Thymus (tissue), 14 donors: ENCODE data around the gene PLCD1. TPM values are rescaled to one million over a fixed set of nuclear protein-coding genes. Genes with fewer than 3 reads are reported as not detected.
A peak's percentile ranks its signal among the peaks of the same experiment; 100 is the strongest.
"Not testable (repeated sequence)": the region's sequence is repeated elsewhere in the genome, so short reads cannot be mapped to it uniquely, and the experiment has no call there.

ENCODE experiments used
- DNase-seq, 9 donors: peaks; one replicate each; pipeline ENCODE4 v3.0.0-alpha.2; 2013; ENCODE audit warnings: low spot score in 9 of 9, low read depth in 6 of 9, missing footprints in 1 of 9
- H3K27ac ChIP-seq, 2 donors: one replicate each; pipeline ENCODE4 v1.5.1; 2013; ENCODE audit warnings: control low read depth in 1 of 2, low read depth in 1 of 2, low read length in 1 of 2, mild to moderate bottlenecking in 1 of 2, moderate library complexity in 1 of 2
- H3K27me3 ChIP-seq, 2 donors: one replicate each; pipeline ENCODE4 v1.5.1; 2013; ENCODE audit warnings: low read length in 1 of 2; ENCODE audit not compliant: control insufficient read depth in 2 of 2, insufficient read depth in 1 of 2
- H3K36me3 ChIP-seq, 2 donors: one replicate each; pipeline ENCODE4 v1.5.1; 2013; ENCODE audit warnings: low read length in 1 of 2, mild to moderate bottlenecking in 1 of 2, moderate library complexity in 1 of 2; ENCODE audit not compliant: control insufficient read depth in 2 of 2, insufficient read depth in 2 of 2
- H3K4me1 ChIP-seq, 2 donors: one replicate each; pipeline ENCODE4 v1.5.1; 2013; ENCODE audit warnings: low read length in 2 of 2; ENCODE audit not compliant: control insufficient read depth in 2 of 2, insufficient read depth in 2 of 2
- H3K4me3 ChIP-seq, 2 donors: one replicate each; pipeline ENCODE4 v1.5.1; 2013; ENCODE audit warnings: low read length in 2 of 2, control low read depth in 1 of 2, mild to moderate bottlenecking in 1 of 2
- H3K9me3 ChIP-seq, 2 donors: one replicate each; pipeline ENCODE4 v1.5.1; 2013; ENCODE audit warnings: low read length in 1 of 2, mild to moderate bottlenecking in 1 of 2; ENCODE audit not compliant: control insufficient read depth in 2 of 2, insufficient read depth in 1 of 2
- WGBS: extraction: QIAGEN DNeasy Blood & Tissue Kit; methylation state at CpG from one replicate; pipeline ENCODE4 v1.1.7; 2013; 5-methylcytosine and 5-hydroxymethylcytosine counted together
- long read RNA-seq, 10 donors: transcript quantifications; one replicate each; lab custom pipeline, GENCODE V29; 2026
- polyA plus RNA-seq: library from polyadenylated mRNA; stranded (reverse); fragments of 200-250 nt; gene quantifications from one replicate; pipeline ENCODE4 v1.2.3, GENCODE V29; 2013
- total RNA-seq: library from RNA; stranded (reverse); fragments of 120-200 nt; gene quantifications from one replicate; pipeline ENCODE4 v1.2.4, GENCODE V29; 2013
- donor health status: healthy.

Gene PLCD1
- 16.3 TPM for total RNA-seq
- 23.8 TPM for polyA plus RNA-seq
- long read RNA-seq, donor 1: 0 reads
- long read RNA-seq, donor 2, transcript PLCD1-204 (15 exons, 2,963 nt): major isoform, 5 of 9 reads
- long read RNA-seq, donor 2, partial matches to known transcripts: 0 of 9 reads
- long read RNA-seq, donor 2, other reads (novel, unspliced or antisense): 0 of 9 reads
- long read RNA-seq, donor 3: 0 reads
- long read RNA-seq, donor 4, partial matches to known transcripts: 0 of 1 reads
- long read RNA-seq, donor 4, other reads (novel, unspliced or antisense): 0 of 1 reads
- long read RNA-seq, donor 5, partial matches to known transcripts: 7 of 8 reads
- long read RNA-seq, donor 5, other reads (novel, unspliced or antisense): 0 of 8 reads
- long read RNA-seq, donor 6, partial matches to known transcripts: 0 of 2 reads
- long read RNA-seq, donor 6, other reads (novel, unspliced or antisense): 0 of 2 reads
- long read RNA-seq, donor 7, partial matches to known transcripts: 0 of 2 reads
- long read RNA-seq, donor 7, other reads (novel, unspliced or antisense): 0 of 2 reads
- long read RNA-seq, donor 8: 0 reads
- long read RNA-seq, donor 9, partial matches to known transcripts: 0 of 1 reads
- long read RNA-seq, donor 9, other reads (novel, unspliced or antisense): 0 of 1 reads
- long read RNA-seq, donor 10, partial matches to known transcripts: 0 of 2 reads
- long read RNA-seq, donor 10, other reads (novel, unspliced or antisense): 0 of 2 reads

GRCh38 chr3:38029400-38030125, at the start of gene PLCD1:
PLCD1 (minus strand) TSS chr3:38029642; CDS start chr3:38029539, 103 bp downstream.
- no peak within 1 kb of the TSS for H3K27ac ChIP-seq
- no peaks in the 10 kb centered on the region for H3K36me3 ChIP-seq
- 4% methylated on average over 74 of the region's 75 CpGs for whole genome bisulfite sequencing
- H3K4me1 ChIP-seq: peaks cover 11 to 18% of the 10 kb centered on the region in 2 donors
- peaks cover 0 to 9% of the 10 kb centered on the region in 2 donors for H3K9me3 ChIP-seq
- H3K27me3 ChIP-seq: peaks cover 31 to 67% of the 10 kb centered on the region in 2 donors
- peak within 1 kb of the TSS; percentile 13 to 47 for H3K4me3 ChIP-seq
- DNase-seq: peak in 1 of 9 donors; percentile 23

DNA sequence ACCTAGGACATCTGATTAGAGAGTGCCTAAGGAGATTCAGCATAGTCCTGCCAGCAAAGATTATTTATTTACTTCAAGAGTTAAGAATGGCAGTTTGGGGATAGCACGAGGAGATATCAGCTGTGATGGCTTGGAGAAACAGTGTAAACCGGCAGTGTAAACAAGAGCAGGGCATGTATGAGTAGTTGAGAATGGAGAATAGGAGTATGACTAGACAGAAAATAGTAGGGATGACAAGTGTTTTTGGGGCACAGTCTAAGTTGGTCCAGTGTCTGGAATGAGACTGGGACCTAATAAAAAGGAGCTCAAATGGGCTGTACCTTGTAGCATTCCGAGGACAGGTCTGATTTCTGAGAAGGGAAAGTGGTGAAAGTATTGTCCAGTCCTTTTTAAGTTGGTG, 47.6 kb upstream of the PLCD1 start:
- not testable (repeated sequence) for H3K4me1 ChIP-seq, H3K27me3 ChIP-seq, H3K9me3 ChIP-seq, H3K4me3 ChIP-seq, H3K27ac ChIP-seq, DNase-seq, H3K36me3 ChIP-seq
- 94% methylated on average over 2 of the region's 3 CpGs for WGBS

GRCh38 chr3:38070013-38070412, 40.6 kb upstream of the PLCD1 start:
- no peak for DNase-seq
- WGBS: 94% methylated on average over 2 of the region's 2 CpGs

DNA sequence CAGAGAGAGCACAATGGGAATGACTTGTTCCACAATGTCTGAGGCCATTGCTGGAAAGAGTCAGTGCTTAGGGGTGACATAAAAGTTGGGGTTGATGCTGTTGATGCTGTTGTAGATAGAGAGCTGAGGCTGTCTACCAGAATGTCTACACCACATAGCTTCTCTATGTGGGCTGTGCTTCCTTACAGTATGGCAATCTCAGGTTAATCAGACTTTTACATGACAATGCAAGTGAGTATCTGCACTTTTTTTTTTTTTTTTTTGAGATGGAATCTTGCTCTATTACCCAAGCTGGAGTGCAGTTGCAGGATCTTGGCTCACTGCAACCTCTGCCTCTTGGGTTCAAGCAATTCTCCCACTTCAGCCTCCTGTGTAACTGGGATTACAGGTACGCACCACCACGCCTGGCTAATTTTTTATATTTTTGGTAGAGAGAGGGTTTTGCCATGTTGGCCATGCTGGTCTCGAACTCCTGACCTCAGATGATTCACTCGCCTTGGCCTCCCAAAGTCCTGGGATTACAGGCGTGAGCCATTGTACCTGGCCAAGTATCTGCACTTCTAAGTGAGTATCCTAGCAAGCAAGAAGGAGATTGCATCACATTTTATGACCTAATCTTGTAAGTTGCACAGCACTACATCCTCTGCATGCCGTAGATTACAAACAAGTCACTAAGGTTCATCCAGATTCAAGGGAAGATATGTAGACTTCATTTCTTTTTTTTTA, 38.2 kb upstream of the PLCD1 start:
- WGBS: 97% methylated on average over 6 of the region's 6 CpGs
- Histone ChIP-seq H3K36me3 (no peaks in the 10 kb centered on the region), H3K27me3 (peaks cover 0 to 2% of the 10 kb centered on the region in 2 donors), H3K27ac (no peak overlapping the region), H3K4me1 (no peaks in the 10 kb centered on the region), H3K9me3 (peaks cover 0 to 4% of the 10 kb centered on the region in 2 donors), H3K4me3 (no peak overlapping the region)
- DNase-seq: no peak

More at GRCh38 chr3:38070013-38070412, 40.6 kb upstream of the PLCD1 start:
- Histone ChIP-seq H3K4me3 (no peak overlapping the region), H3K36me3 (no peaks in the 10 kb centered on the region), H3K27me3 (peaks cover 0 to 2% of the 10 kb centered on the region in 2 donors), H3K4me1 (no peaks in the 10 kb centered on the region), H3K9me3 (no peaks in the 10 kb centered on the region), H3K27ac (no peak overlapping the region)

DNA sequence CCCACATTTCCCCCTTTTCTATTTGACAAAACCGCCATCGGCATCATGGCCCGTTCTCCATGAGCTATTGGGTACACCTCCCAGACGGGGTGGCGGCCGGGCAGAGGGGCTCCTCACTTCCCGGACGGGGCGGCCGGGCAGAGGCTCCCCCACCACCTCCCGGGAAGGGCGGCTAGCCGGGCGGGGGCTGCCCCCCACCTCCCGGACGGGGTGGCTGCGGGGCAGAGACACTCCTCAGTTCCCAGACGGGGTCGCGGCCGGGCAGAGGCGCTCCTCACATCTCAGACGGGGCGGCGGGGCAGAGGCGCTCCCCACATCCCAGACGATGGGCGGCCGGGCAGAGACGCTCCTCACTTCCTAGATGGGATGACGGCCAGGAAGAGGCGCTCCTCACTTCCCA, 35.0 kb upstream of the PLCD1 start:
- H3K4me3 ChIP-seq, H3K4me1 ChIP-seq, H3K36me3 ChIP-seq, H3K9me3 ChIP-seq, H3K27me3 ChIP-seq, H3K27ac ChIP-seq, DNase-seq: not testable (repeated sequence)
- 98% methylated on average over 27 of the region's 32 CpGs for WGBS

DNA sequence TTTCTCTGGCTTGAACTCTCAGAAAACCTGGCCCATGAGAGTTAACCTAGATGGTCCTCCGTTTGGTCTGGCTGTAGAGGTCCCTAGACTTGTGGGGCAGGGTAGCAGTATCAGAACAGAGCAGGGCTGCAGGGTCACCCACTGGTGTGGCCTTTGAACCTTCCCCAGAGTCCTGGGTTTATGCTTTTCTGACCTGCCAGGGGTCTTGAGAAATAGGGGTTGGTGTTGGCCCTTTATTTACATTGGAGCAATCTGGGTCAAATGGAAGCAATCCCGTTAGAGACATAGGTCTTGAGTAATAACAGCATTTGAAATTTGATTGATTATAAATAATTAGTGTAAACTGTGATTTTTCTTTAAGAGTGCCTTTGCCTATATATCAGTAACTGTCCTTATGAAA, 33.4 kb upstream of the PLCD1 start:
- Histone ChIP-seq H3K36me3 (no peaks in the 10 kb centered on the region), H3K4me3 (no peak overlapping the region), H3K9me3 (peaks cover 0 to 4% of the 10 kb centered on the region in 2 donors), H3K27ac (no peak overlapping the region), H3K27me3 (peaks cover 0 to 2% of the 10 kb centered on the region in 2 donors), H3K4me1 (peaks cover 0 to 15% of the 10 kb centered on the region in 2 donors)
- DNase-seq: no peak
- WGBS: 96% methylated on average over 2 of the region's 2 CpGs

DNA sequence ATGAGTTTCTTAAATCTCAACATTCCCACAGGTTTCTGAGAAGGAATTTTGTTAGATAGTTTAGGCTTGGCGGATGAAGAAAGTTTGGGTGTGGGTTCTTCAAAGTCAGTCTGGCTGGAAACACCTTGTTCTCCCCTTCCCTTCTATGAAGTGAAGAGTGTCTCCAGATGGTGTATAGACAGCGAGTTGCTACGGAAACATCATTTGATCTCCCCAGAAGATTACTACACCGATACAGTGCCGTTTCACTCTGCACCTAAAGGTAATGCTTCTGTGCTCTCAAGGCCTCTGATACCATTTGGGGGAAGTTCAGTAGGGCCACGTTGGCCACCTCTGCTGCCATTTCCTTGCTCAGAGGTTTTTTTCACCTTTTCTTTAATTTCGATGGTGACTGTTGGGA, 30.1 kb upstream of the PLCD1 start:
- WGBS: 75% methylated on average over 7 of the region's 7 CpGs
- Histone ChIP-seq H3K4me3 (no peak overlapping the region), H3K27ac (peak overlapping the region in 1 of 2 donors; percentile 41), H3K36me3 (no peaks in the 10 kb centered on the region), H3K27me3 (no peaks in the 10 kb centered on the region), H3K4me1 (peaks cover 0 to 17% of the 10 kb centered on the region in 2 donors), H3K9me3 (peaks cover 0 to 3% of the 10 kb centered on the region in 2 donors)
- peak in 8 of 9 donors; percentile 32 to 82 (median 52) for DNase-seq

GRCh38 chr3:38059148-38059547, 29.7 kb upstream of the PLCD1 start:
- Histone ChIP-seq H3K4me1 (peaks cover 0 to 20% of the 10 kb centered on the region in 2 donors), H3K27me3 (no peaks in the 10 kb centered on the region), H3K27ac (no peak overlapping the region), H3K9me3 (no peaks in the 10 kb centered on the region), H3K36me3 (no peaks in the 10 kb centered on the region), H3K4me3 (no peak overlapping the region)
- peak in 1 of 9 donors; percentile 49 for DNase-seq
- 97% methylated on average over 2 of the region's 2 CpGs for WGBS
